HG02884 (cell line): Measurements from ENCODE around the gene QSER1.
"Not testable (repeated sequence)": the region's sequence is repeated elsewhere in the genome, so short reads cannot be mapped to it uniquely, and the experiment has no call there.

Source experiments
- ATAC-seq: cut with Tn5 transposase; IDR thresholded peaks from one replicate; pipeline ENCODE4 v1.9.1; 2021; ENCODE audit warnings: mild to moderate bottlenecking, moderate library complexity; ENCODE audit not compliant: unreplicated experiment

The QSER1 gene

DNA sequence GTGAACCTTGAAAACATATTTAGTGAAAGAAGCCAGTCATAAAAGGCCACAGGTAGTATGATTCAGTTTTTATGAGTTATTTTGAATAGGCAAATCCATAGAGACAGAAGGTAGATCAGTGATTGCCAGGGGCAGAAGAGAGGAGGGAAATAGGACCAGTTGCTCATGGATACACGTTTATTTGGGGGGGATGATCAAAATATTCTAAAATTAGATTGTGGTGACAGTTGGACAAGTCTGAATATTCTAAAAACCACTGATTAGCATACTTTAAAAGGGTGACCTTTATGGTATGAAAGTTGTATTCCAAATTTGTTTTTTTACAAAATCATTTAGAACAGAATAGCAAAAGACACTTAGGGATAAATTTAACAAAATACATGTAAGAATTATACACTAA, 28.6 kb downstream of the QSER1 start:
- ATAC-seq, result no peak

DNA sequence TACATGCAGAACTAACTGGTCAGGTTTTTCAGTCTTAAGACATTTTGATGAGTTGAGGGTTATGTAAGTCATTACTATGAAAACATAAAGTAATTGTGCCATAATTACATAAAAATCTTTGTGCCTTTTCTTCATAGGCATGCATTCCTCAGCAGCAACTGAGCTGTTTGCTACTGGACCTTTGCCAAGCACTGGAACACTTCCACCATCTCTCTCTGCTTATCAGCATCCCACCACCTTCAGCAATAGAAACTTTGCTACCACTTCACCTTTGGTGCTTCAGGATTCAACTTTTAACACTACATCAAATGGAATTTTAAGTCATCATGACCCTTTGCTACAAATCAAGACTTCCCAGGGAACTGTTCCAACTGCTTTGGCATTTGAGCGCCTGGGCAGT, 39.0 kb downstream of the QSER1 start:
- ATAC-seq, result no peak

DNA sequence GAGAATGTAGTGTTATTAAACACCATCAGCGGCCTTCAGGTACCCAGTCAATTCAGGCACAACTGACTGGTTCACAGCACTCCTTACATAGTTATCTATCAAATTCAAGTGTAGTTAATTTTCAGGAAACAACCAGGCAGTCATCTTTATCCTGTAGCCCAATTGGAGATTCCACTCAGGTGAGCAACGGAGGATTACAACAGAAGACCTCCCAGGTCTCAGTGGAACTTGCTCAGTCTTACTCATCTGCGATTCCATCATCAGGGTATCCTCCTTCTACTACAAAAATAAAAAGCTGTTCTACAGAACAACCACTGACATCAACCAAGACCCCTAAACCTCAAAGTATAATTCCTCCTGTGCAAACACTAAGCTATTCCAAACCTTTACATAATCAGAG, 39.6 kb downstream of the QSER1 start:
- no peak for ATAC-seq

DNA sequence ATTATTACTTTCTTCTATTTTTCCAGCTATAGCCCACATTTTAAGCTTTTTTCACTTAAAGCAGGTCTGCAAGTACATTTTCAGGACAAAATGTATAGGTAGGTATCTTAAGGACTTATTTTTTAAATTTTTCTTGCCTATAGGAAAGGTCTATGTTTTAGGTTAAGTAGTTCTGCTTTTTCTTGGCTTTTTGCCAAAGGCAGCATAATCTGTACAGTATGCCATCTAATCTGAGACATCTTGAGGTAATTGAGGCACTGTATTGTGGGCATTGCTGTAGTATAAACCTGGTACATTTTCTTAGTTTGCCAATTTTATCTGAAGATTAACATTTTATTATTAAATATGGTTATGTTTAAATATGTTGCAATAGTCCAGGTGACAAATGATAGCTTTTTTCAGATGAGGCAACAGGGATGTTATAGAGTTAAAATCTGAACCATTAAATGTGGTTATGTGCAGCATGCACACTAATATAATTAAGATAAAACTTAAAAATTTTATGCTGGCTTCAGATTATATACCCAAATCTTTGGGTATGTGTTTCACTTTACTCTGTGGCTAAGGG, 42.9 kb downstream of the QSER1 start:
- ATAC-seq, result no peak

DNA sequence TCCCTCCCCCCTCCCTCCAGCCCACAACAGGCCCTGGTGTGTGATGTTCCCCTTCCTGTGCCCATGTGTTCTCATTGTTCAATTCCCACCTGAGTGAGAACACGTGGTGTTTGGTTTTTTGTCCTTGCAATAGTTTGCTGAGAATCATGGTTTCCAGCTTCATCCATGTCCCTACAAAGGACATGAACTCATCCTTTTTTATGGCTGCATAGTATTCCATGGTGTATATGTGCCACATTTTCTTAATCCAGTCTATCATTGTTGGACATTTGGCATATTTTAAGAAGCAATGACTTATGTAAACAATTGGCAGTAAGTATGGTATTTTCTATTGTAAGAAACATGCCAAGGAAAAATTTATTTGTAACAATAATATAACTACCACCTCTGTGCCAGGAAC, 43.6 kb downstream of the QSER1 start:
- ATAC-seq, result not testable (repeated sequence)

DNA sequence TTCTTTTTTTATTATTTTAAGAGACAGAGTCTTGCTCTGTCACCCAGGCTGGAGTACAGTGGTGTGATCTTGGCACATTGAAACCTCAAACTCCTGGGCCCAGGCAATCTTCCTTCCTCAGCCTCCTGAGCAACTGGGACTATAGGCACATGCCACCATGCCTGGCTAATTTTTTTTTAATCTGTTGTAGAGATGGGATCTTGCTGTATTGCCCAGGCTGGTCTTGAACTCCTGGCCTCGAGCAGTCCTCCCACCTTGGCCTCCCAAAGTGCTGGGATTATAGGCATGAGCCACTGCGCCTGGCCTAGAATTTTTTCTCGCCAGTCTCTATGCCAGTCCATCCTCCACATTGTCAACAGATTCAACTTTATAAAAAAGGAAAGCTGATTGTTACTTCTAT, 44.7 kb downstream of the QSER1 start:
- not testable (repeated sequence) for ATAC-seq

DNA sequence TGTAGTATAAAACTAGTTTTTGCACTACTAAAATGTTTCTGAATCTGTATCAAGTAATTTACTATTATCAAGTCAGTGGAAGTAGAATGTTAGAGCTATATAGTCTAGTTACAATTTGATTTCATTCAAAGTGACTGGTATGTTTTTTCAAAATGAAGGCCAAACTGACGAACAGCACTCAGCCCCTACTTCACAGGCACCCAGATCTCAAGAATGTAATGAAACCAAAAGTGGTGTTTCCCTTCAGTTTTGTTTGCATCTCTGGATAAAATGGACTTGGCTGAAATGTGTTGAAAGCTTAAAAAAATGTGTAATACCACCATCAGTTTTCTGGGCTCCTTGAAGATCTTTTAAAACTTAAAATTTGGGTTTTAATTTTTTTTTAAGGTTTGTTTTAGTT, 46.4 kb downstream of the QSER1 start:
- ATAC-seq, result no peak

DNA sequence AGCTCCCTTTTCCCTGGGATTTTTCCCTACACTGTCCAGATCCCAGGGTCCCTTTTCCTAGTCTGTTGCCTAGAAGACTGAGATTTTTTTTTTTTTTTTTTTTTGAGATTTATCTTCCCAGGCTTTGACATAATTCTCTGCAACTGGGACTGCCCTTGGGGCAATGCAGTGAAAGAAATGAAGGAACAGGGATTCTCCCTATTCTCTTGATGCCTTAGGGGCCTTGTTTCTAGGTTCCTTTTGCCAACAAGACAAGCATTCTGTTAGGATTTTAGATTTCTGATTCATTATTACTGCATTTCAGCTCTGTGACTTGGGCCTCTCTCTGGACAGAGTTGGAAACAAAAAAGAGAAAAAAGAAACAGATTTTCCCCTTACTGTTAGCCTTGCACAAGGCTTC, 47.3 kb downstream of the QSER1 start:
- no peak for ATAC-seq

DNA sequence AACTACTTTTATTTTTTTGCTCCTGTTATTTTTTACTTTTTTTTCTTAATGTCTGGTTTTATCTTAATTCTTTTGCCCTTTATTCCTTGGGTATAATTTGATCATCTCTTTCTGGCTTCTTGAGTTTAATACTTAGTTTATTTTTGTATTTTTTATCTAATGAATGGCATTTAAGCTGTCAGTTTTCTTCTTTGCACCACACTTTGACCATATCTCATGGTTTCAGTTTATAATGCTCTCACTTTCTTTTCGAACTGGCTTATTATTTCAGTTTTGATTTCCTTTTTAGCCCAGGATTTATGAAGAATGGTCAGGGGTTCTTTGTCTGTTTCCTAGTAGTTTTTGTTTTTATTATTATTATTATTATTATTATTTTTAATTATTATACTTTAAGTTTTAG, 48.3 kb downstream of the QSER1 start:
- ATAC-seq, result no peak

DNA sequence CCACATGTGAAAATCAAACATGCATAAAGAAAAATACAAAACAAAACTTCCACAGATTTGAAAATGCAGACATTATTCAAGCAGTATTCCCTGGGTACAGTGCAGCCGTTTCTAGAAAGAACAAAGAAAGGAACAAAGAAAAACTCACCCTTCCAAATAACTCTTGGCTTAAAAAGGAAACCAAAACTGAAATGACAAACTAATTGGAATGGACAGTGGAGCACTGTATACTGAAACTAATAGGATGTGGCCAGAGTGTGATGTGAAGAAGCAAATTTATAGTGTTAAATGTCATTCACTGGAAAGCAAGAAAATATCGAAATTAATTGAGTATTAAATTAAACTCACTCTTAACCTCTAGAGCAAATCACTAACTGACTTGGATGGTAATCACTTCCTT, 55.4 kb downstream of the QSER1 start:
- no peak for ATAC-seq

DNA sequence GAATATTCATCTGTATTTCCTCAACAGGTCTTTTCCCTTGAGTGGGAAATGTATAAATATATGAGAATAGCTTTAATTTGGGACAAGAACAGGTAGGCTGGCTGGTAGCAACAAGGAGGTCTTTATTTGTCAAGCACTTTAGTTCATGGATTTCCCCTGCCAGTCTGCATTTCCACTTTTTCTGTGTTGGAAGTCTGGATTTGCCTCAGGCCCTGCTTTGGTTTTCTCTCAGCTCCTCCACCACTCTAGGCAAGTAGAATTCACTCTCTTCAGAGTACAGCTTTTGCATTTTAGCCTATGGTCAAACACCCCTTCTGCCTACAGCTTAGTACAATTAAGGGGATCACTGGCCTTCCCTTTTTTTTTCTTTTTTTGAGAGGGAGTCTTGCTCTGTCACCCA, 57.1 kb downstream of the QSER1 start:
- ATAC-seq, result no peak

DNA sequence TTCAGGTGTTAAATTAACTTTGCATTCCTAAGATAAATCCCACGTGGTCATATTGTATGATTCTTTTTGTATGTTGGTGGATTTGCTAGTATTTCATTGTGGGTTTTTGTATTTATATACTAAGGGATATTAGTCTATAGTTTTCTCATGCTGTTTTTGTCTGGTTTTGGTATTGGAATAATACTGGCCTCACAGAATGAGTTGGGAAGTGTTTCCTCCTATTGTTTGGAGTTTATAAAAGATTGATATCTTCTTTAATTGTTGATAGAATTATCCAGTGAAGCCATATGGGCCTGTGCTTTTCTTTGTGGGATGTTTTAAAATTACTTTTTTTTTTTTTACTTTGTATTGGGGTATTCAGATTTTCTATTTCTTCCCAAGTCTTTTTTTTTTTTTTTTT, 59.8 kb downstream of the QSER1 start:
- no peak for ATAC-seq

DNA sequence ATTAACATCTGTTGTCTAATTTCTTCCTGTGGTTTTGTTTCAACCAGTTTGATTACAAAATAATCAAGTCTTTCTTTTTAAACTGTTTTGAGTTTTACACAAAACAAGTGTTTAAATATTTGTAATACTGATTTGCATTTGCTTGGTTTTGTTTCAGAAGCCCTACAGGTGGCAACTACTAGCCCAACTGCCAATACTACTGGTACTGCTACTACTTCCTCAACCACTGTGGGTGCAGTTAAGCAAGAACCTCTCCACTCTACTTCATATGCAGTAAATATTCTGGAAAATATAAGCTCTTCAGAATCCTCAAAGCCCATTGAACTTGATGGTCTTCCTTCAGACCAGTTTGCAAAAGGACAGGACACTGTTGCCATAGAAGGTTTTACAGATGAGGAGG, 61.1 kb downstream of the QSER1 start:
- ATAC-seq, result no peak

DNA sequence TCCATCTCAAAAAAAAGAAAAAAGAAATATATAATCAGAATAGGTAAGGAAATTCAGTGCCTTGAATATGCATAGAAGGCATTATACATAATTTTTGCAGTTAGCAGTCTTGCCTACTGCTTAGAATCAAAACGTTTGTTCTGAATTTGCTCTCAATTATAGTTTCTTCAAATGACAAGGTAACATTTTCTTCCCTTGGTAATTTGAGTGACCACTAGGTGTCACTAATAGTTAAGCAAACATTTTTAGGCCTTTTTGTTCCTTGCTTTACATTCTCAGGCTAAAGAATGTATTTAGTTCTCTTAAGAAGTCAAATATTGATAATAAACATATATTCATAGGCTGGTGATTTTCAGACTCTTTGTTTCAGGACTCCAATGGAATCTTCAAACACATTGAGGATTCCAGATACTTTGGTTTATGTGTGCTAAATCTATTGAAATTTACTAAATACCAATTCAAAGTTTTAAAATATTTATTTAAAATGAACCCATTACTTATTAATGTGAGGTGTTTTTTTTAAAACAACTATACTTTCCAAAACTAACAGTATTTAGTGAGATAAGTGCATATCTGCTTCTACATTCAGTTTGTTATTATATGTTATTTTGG, 68.0 kb downstream of the QSER1 start:
- no peak for ATAC-seq

DNA sequence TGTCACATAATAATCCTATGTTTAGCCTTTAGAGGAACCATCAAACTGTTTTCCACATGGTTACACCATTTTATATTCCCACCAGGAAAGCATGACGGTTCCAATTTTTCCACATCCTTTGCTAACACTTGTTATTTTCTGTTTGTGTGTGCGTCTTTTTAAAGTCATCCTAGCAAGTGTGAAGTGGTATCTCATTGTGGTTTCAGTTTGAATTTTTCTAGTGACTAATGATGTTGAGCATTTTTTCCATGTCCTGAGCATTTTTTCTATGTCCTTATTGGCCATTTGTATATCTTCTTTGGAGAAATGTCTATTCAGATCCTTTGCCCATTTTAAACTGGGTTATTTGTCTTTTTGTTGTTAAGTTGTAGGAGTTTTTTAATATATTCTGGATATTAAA, 69.4 kb downstream of the QSER1 start:
- ATAC-seq, result no peak

DNA sequence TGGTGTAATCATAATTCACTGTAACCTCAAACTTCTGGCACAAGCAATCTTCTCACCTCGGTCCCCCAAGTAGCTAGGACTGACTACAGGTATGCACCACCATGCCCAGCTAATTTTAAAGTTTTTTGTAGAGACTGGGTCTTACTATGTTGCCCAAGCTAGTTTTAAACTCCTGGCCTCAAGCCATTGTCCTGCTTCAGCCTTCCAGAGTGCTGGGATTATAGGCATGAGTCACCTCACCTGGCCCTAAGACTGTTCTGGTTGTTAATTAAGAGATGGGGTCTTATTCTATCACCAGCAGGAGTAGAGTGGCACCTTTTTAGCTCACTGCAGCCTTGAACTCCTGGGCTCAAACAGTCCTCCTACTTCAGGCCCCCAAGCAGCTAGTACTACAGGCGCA, 71.1 kb downstream of the QSER1 start:
- ATAC-seq, result no peak

DNA sequence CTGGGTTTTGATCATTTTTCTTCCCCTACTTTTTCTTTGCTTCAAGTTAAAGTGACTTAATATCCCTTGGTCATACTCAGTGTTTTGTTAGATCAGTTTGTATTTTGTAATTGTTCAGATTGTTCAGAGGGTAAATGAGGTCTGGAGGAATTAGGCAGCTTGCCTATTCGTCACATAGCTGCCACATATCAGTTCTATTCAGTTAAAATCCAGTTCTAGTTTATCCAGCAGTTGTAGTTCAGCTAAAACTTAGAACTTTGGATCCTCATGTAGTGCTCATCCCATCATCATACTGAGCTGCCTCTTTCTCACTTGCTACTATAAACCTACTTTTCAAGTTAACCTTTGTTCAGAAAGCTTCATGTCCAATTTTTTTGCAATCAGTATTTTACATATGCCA, 75.9 kb downstream of the QSER1 start:
- no peak for ATAC-seq

DNA sequence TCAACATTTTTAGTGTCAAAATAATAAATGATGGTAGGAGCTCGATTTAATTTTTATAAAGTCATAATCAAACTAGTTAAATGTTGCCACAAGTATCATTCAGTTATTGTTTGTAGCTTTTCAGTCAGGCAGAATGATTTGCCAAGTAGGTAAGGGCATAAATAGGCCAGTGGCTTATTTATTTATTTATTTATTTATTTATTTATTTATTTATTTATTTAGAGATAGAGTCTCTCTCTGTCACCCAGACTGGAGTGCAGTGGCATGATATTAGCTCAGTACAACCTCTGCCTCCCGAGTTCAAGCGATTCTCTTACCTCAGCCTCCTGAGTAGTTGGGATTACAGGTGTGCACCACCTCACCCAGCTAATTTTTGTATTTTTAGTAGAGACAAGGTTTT, 79.6 kb downstream of the QSER1 start:
- ATAC-seq, result not testable (repeated sequence)

DNA sequence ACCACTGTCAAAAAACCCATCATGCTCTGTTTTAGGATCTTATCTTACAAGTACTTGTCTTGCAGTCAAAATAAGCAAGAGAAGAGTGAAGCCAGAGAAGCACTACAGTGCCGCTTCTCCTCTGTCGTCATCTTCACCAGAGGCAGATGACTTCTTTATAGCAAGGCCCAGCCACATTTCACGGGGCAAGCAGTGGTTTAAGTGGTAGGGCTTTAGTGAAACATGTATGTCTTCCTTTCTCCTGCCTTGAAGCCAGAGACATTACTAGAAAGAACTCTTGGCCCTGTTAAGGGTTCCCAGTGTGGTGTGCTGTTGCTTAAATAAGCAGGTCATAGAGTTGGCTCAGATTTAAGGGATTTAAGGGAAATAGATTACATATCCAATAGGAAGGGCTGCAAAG, 80.2 kb downstream of the QSER1 start:
- no peak for ATAC-seq

DNA sequence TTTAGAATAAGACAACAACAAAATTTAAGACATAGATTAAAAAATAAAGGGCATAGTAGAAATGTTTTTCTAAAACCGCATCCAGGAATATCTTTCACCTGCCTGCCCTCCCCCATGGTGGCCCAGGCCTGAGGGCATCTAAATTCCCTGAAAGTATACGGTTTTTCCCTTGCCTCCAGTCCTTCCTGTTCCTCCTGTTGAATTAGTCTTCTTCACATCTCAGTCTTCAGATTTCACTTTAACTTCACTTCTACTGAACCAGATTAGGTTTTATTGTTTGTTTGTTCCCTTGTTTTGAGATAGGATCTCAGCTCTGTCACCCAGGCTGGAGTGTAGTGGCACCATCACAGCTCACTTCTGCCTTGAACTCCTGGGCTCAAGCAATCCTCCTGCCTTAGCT, 90.0 kb downstream of the QSER1 start:
- no peak for ATAC-seq

DNA sequence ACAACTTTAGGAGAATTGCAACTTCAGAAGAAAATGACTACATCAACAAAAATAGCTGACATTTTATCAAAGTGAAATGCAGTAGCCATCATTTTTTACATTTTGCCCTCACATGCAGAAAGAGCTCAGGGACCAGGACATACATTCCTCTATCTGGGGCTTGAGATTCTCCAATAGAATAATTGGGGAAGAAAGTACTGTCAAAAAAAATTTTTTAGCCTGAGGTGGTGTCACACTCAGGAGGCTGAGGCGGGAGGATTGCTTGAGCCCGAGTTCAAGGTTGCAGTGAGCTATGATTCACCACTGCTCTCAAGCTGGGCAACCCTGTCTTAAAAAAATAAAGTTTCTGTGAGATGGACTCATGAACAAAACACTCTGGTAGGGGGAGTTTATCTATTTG, 90.9 kb downstream of the QSER1 start:
- ATAC-seq, result no peak

DNA sequence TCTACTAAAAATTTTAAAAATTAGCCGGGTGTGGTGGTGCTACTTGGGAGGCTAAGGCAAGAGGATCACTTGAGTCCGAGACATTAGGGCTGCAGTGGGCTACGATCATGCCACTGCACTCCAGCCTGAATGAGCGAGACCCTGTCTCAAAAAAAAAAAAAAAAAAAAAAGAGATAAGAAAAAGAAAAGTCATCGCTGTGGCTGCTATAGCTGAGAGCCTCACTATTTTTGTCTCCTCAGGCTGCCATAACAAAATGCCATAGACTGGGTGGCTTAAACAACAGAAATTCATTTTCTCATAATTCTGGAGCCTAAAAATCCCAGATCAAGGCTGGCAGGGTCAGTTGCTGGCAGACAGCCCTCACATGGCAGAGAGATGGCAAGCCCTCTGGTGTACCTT, 93.0 kb downstream of the QSER1 start:
- ATAC-seq, result no peak

DNA sequence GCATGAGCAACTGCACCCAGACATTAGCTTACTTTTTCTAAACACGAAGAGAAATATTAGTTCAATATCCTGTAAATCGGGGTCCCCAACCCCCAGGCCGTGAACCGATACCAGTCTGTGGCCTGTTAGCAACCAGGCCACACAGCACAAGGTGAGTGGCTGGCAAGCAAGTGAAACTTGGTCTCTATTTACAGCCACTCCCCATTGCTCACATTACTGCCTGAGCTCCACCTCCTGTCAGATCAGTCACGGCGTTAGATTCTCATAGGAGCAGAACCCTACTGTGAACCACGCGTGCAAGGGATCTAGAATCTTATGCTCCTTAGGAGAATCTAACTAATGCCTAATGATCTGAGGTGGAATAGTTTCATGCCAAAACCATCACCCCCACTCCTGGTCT, 95.2 kb downstream of the QSER1 start:
- no peak for ATAC-seq
